Adrenal gland (tissue), 12 donors: ENCODE results near the gene HECTD2. TPM values are rescaled to one million over a fixed set of nuclear protein-coding genes. Genes with fewer than 3 reads are reported as not detected.

ENCODE experiments used
- DNase-seq, 7 donors: peaks; one replicate each; pipeline ENCODE4 v3.0.0-alpha.2; 2019 to 2020
- H3K27ac ChIP-seq, 5 donors: fragments of 200-600 bp; sonication (generic) in 4 of 5; 1 replicate in 3 of 5; 2 replicates in 2 of 5; pipeline versions ENCODE4 v1.5.1 to v1.8.0; 2016 to 2020; ENCODE audit warnings: mild to moderate bottlenecking in 1 of 5
- H3K27me3 ChIP-seq: fragments of 200-600 bp; 2 replicates; pipeline ENCODE4 v1.8.0; 2021
- H3K36me3 ChIP-seq, 2 donors: fragments of 200-600 bp; replicated peaks in 1 of 2; 1 replicate in 1 of 2; 2 replicates in 1 of 2; pipeline versions ENCODE4 v1.5.1 to v1.8.0; 2018 to 2022
- H3K4me1 ChIP-seq, 2 donors: fragments of 200-600 bp; replicated peaks in 1 of 2; 1 replicate in 1 of 2; 2 replicates in 1 of 2; pipeline versions ENCODE4 v1.5.1 to v1.8.0; 2018 to 2021
- H3K4me3 ChIP-seq, 4 donors: fragments of 200-600 bp; sonication (generic) in 3 of 4; one replicate each; pipeline ENCODE4 v1.5.1; 2016 to 2018
- H3K9me3 ChIP-seq, 3 donors: fragments of 200-600 bp; sonication (generic) in 1 of 3; replicated peaks in 1 of 3; 1 replicate in 2 of 3; 2 replicates in 1 of 3; pipeline versions ENCODE4 v1.5.1 to v1.8.0; 2016 to 2021
- POLR2A ChIP-seq, 2 donors: fragments of 450-650 bp; IDR thresholded peaks; one replicate each; pipeline ENCODE4 v1.6.1; 2017; ENCODE audit warnings: antibody characterized with exemption in 2 of 2, mild to moderate bottlenecking in 2 of 2, moderate library complexity in 1 of 2
- WGBS, 4 donors: extraction: QIAGEN DNeasy Blood & Tissue Kit in 2 of 4; methylation state at CpG; one replicate each; pipeline versions ENCODE4 v1.1.5 to v1.1.7; 2013 to 2017; 5-methylcytosine and 5-hydroxymethylcytosine counted together
- intact Hi-C, 2 donors: fragments of 100-400 bp; cut with DNase I; formaldehyde crosslinking; loops; one replicate each; pipeline versions ENCODE4 v1.14.1 to v1.15.0; 2022 to 2023
- polyA plus RNA-seq, 3 donors: library from polyadenylated mRNA; stranded (reverse); fragments of 200-250 nt in 2 of 3; fragments of 350-450 nt in 1 of 3; fragmentation: Illumina TruSeq in 1 of 3; extraction: RNeasy Lipid Tissue Mini Kit (QIAGEN cat#74804) in 1 of 3; gene quantifications; one replicate each; pipeline ENCODE4 v1.2.3, GENCODE V29; 2013 to 2014
- total RNA-seq, 9 donors: library from RNA; depleted of rRNA in 4 of 9; stranded (reverse); fragments of >200 nt in 4 of 9; fragments of 120-200 nt in 1 of 9; fragmentation: NEBNext Ultra II Directional in 1 of 9; extraction: Animal tissue kit (Norgen Biotek cat#: 25700) in 1 of 9; gene quantifications; one replicate each; pipeline versions ENCODE4 v1.1.0 to v1.2.4, GENCODE V29; 2013 to 2023
- TF ChIP-seq, protein P1 (sequence below), 6 experiments: fragments of 450-650 bp in 4 of 6; fragments of 200-600 bp in 2 of 6; sonication (generic) in 1 of 6; IDR thresholded peaks; 1 replicate in 5 of 6; 2 replicates in 1 of 6; pipeline versions ENCODE4 v1.5.1 to v1.8.0; 2016 to 2021; ENCODE audit warnings: antibody characterized with exemption in 6 of 6, mild to moderate bottlenecking in 2 of 6, moderate library complexity in 1 of 6
- donor health status: healthy with polysubstance abuse.
- donor health status: Bipolar disorder and iron deficiency.
- donor health status: DM: yes; HTN: yes; CAD: no.
- donor health status: DM: no; HTN: no; CAD: no.
- donor health status: DM: no; HTN: no; CAD: no.
- donor health status: DM: yes; HTN: yes; CAD: no.

The HECTD2 gene
- total and polyA plus RNA-seq, 12 donors: 5.4 to 20.3 (median 8.2) TPM

DNA sequence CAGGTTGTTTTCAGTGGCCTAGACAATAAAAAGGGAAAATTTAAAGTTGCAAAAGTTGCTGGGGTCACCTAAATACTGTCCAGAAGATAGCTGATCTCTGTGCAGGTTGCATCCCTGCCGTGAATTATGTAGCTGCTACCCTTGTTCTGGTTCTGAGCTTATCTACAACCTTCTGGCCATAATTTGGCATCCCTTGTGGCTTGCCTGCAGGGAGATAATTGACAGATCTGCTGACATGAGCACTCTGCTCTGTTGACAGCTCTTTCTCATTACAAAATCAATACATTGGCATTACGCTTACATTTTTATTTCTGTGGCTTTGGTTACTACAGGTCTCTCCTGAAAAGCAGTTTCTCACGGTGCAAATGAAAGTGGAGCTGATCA, 29.3 kb upstream of the HECTD2 start:
- H3K4me3 ChIP-seq: no peak overlapping the region
- no peaks in the 10 kb centered on the region for H3K27me3 ChIP-seq
- H3K36me3 ChIP-seq: no peaks in the 10 kb centered on the region
- peaks cover 8 to 9% of the 10 kb centered on the region in 2 donors for H3K4me1 ChIP-seq
- H3K27ac ChIP-seq: no peak overlapping the region
- intact Hi-C loops: loop anchor here (10.0 kb wide), 1 partner anchor 86 kb away; no protein-coding TSS in a partner anchor
- no peaks in the 10 kb centered on the region for H3K9me3 ChIP-seq
- no peak for DNase-seq
- TF ChIP-seq, protein P1, sequence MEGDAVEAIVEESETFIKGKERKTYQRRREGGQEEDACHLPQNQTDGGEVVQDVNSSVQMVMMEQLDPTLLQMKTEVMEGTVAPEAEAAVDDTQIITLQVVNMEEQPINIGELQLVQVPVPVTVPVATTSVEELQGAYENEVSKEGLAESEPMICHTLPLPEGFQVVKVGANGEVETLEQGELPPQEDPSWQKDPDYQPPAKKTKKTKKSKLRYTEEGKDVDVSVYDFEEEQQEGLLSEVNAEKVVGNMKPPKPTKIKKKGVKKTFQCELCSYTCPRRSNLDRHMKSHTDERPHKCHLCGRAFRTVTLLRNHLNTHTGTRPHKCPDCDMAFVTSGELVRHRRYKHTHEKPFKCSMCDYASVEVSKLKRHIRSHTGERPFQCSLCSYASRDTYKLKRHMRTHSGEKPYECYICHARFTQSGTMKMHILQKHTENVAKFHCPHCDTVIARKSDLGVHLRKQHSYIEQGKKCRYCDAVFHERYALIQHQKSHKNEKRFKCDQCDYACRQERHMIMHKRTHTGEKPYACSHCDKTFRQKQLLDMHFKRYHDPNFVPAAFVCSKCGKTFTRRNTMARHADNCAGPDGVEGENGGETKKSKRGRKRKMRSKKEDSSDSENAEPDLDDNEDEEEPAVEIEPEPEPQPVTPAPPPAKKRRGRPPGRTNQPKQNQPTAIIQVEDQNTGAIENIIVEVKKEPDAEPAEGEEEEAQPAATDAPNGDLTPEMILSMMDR (IDR thresholded peaks at IDR 0.05): no peak
- no peak for TF ChIP-seq POLR2A (IDR thresholded peaks at IDR 0.05)
- 72 to 76% (median 73%) methylated on average over 3 of the region's 3 CpGs for WGBS, 4 donors

GRCh38 chr10:91381257-91381891, 28.8 kb upstream of the HECTD2 start:
- DNase-seq: no peak
- Histone ChIP-seq H3K36me3 (no peaks in the 10 kb centered on the region), H3K27ac (no peak overlapping the region), H3K4me1 (peaks cover 8 to 9% of the 10 kb centered on the region in 2 donors), H3K9me3 (no peaks in the 10 kb centered on the region), H3K4me3 (no peak overlapping the region), H3K27me3 (no peaks in the 10 kb centered on the region)
- no peak for TF ChIP-seq POLR2A (IDR thresholded peaks at IDR 0.05)
- TF ChIP-seq, protein P1 (IDR thresholded peaks at IDR 0.05): no peak
- intact Hi-C loops: loop anchor here (10.0 kb wide), 1 partner anchor 87 kb away; no protein-coding TSS in a partner anchor
- 50 to 71% (median 68%) methylated on average over 9 of the region's 9 CpGs for WGBS, 4 donors

DNA sequence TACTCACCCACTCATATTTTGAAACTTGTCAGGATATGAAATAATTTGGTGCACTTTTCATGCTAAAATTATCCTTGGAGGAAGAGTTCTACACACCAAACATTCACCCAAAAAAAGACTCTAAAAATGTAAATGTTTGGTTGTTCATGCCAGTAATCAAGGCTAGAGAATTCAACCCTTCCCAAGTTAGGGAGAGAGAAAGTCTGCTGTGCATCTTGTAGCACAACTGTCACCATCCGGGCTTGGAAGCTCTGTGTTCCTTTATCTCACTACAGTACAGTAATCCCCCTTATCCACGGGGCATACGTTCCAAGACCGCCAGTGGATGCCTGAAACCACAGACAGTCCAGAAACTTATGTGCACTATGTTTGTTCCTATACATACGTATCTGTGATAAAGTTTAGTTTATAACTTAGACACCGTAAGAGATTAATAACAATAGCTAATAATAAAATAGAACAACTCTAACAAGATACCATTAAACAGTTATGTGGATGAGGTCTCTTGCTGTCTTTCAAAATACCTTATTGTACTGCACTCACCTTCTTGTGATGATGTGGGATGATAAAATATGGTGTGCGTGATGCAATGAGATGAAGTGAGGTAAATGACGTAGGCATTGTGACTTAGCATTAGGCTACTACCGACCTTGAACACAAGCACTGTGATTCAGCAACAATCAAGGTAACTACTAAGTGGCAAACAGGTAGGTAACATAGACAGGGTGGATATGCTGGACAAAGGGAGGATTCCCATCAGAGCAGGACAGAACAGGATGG, 24.6 kb upstream of the HECTD2 start:
- TF ChIP-seq POLR2A (IDR thresholded peaks at IDR 0.05): no peak
- TF ChIP-seq, protein P1 (IDR thresholded peaks at IDR 0.05): no peak
- intact Hi-C loops: loop anchor here (10.0 kb wide), 1 partner anchor 91 kb away; no protein-coding TSS in a partner anchor
- Histone ChIP-seq H3K36me3 (no peaks in the 10 kb centered on the region), H3K27me3 (no peaks in the 10 kb centered on the region), H3K27ac (no peak overlapping the region), H3K9me3 (no peaks in the 10 kb centered on the region), H3K4me1 (peaks cover 9 to 12% of the 10 kb centered on the region in 2 donors), H3K4me3 (no peak overlapping the region)
- 77 to 86% (median 84%) methylated on average over 9 of the region's 9 CpGs for WGBS, 4 donors
- DNase-seq: no peak
